HEK293 (cell line): ENCODE measurements around the gene KLC3.
A peak's percentile ranks its signal among the peaks of the same experiment; 100 is the strongest.

Experiments used
- FEZF1 ChIP-seq: fragments of 450-650 bp; formaldehyde crosslinking; IDR thresholded peaks from 2 replicates; pipeline ENCODE4 v1.5.1; 2016; ENCODE audit warnings: missing biosample characterization, missing genetic modification characterization
- GLIS1 ChIP-seq: fragments of 450-650 bp; formaldehyde crosslinking; IDR thresholded peaks from 2 replicates; pipeline ENCODE4 v1.5.1; 2016; ENCODE audit warnings: missing biosample characterization, missing genetic modification characterization
- HOXD13 ChIP-seq: sonication (generic); formaldehyde crosslinking; IDR thresholded peaks from 2 replicates; pipeline ENCODE4 v1.8.0; 2022; ENCODE audit warnings: missing genetic modification reagents, borderline replicate concordance
- KLF16 ChIP-seq: fragments of 450-650 bp; formaldehyde crosslinking; IDR thresholded peaks from 2 replicates; pipeline ENCODE4 v1.5.1; 2017; ENCODE audit warnings: missing biosample characterization, missing genetic modification characterization
- SP3 ChIP-seq: fragments of 450-650 bp; formaldehyde crosslinking; IDR thresholded peaks from 2 replicates; pipeline ENCODE4 v1.5.1; 2016; ENCODE audit warnings: missing biosample characterization, missing genetic modification characterization
- SP7 ChIP-seq: fragments of 450-650 bp; formaldehyde crosslinking; IDR thresholded peaks from 2 replicates; pipeline ENCODE4 v1.5.1; 2016; ENCODE audit warnings: missing biosample characterization, missing genetic modification characterization
- ZBTB1 ChIP-seq: fragments of 450-650 bp; formaldehyde crosslinking; IDR thresholded peaks from 2 replicates; pipeline ENCODE4 v1.5.1; 2016; ENCODE audit warnings: missing biosample characterization, missing genetic modification characterization
- ZBTB8A ChIP-seq: fragments of 450-650 bp; formaldehyde crosslinking; IDR thresholded peaks from 2 replicates; pipeline ENCODE4 v1.5.1; 2016; ENCODE audit warnings: missing biosample characterization, missing genetic modification characterization
- ZFP3 ChIP-seq: fragments of 450-650 bp; formaldehyde crosslinking; IDR thresholded peaks from 2 replicates; pipeline ENCODE4 v1.5.1; 2016; ENCODE audit warnings: low read depth, missing biosample characterization, missing genetic modification characterization
- ZNF16 ChIP-seq: fragments of 450-650 bp; formaldehyde crosslinking; IDR thresholded peaks from 2 replicates; pipeline ENCODE4 v1.5.1; 2016; ENCODE audit warnings: low read depth, missing biosample characterization, missing genetic modification characterization
- ZNF391 ChIP-seq: fragments of 450-650 bp; formaldehyde crosslinking; IDR thresholded peaks from 2 replicates; pipeline ENCODE4 v1.5.1; 2016; ENCODE audit warnings: low read depth, missing biosample characterization, missing genetic modification characterization, borderline replicate concordance
- ZNF423 ChIP-seq: fragments of 450-650 bp; formaldehyde crosslinking; IDR thresholded peaks from 2 replicates; pipeline ENCODE4 v1.5.1; 2016; ENCODE audit warnings: missing biosample characterization, missing genetic modification characterization
- ZNF521 ChIP-seq: fragments of 450-650 bp; formaldehyde crosslinking; IDR thresholded peaks from 2 replicates; pipeline ENCODE4 v1.5.1; 2017; ENCODE audit warnings: missing biosample characterization, mild to moderate bottlenecking, missing genetic modification characterization
- ZNF544 ChIP-seq: fragments of 450-650 bp; formaldehyde crosslinking; IDR thresholded peaks from 2 replicates; pipeline ENCODE4 v1.5.0; 2017; ENCODE audit warnings: missing biosample characterization, missing genetic modification characterization
- ZNF548 ChIP-seq: fragments of 450-650 bp; formaldehyde crosslinking; IDR thresholded peaks from 2 replicates; pipeline ENCODE4 v1.5.1; 2016; ENCODE audit warnings: missing biosample characterization, missing genetic modification characterization
- ZNF558 ChIP-seq: fragments of 450-650 bp; formaldehyde crosslinking; IDR thresholded peaks from 2 replicates; pipeline ENCODE4 v1.5.1; 2016; ENCODE audit warnings: missing biosample characterization, missing genetic modification characterization
- ZNF561 ChIP-seq: fragments of 450-650 bp; IDR thresholded peaks from 2 replicates; pipeline ENCODE4 v1.5.1; 2018; ENCODE audit warnings: missing biosample characterization, missing genetic modification characterization, borderline replicate concordance
- ZNF571 ChIP-seq: fragments of 450-650 bp; formaldehyde crosslinking; IDR thresholded peaks from 2 replicates; pipeline ENCODE4 v1.5.0; 2017; ENCODE audit warnings: missing biosample characterization, missing genetic modification characterization
- ZNF660 ChIP-seq: fragments of 450-650 bp; IDR thresholded peaks from 2 replicates; pipeline ENCODE4 v1.5.1; 2018; ENCODE audit warnings: missing biosample characterization, mild to moderate bottlenecking, missing genetic modification characterization
- ZSCAN16 ChIP-seq: fragments of 450-650 bp; formaldehyde crosslinking; IDR thresholded peaks from 2 replicates; pipeline ENCODE4 v1.5.1; 2016; ENCODE audit warnings: missing biosample characterization, missing genetic modification characterization
- TF ChIP-seq, protein P1 (sequence below): fragments of 450-650 bp; formaldehyde crosslinking; optimal IDR thresholded peaks from 2 replicates; pipeline ENCODE3; 2016; ENCODE audit warnings: missing biosample characterization, mild to moderate bottlenecking, missing genetic modification characterization
- TF ChIP-seq, protein P2 (sequence below): fragments of 450-650 bp; formaldehyde crosslinking; IDR thresholded peaks from 2 replicates; pipeline ENCODE4 v1.5.1; 2016; ENCODE audit warnings: missing biosample characterization, missing genetic modification characterization
- TF ChIP-seq, protein P3 (sequence below): fragments of 450-650 bp; formaldehyde crosslinking; IDR thresholded peaks from 2 replicates; pipeline ENCODE4 v1.5.1; 2016; ENCODE audit warnings: missing biosample characterization, missing genetic modification characterization, borderline replicate concordance
- TF ChIP-seq, protein P4 (sequence below): fragments of 450-650 bp; formaldehyde crosslinking; IDR thresholded peaks from 2 replicates; pipeline ENCODE4 v1.5.1; 2016; ENCODE audit warnings: missing biosample characterization, missing genetic modification characterization
- TF ChIP-seq, protein P5 (sequence below): fragments of 450-650 bp; formaldehyde crosslinking; IDR thresholded peaks from 2 replicates; pipeline ENCODE4 v1.5.1; 2017; ENCODE audit warnings: missing biosample characterization, missing genetic modification characterization
- TF ChIP-seq, protein P6 (sequence below): fragments of 450-650 bp; formaldehyde crosslinking; IDR thresholded peaks from 2 replicates; pipeline ENCODE4 v1.5.1; 2016; ENCODE audit warnings: missing biosample characterization, missing genetic modification characterization, borderline replicate concordance
- TF ChIP-seq, protein P7 (sequence below): fragments of 450-650 bp; formaldehyde crosslinking; IDR thresholded peaks from 2 replicates; pipeline ENCODE4 v1.5.1; 2016; ENCODE audit warnings: missing biosample characterization, missing genetic modification characterization

The KLC3 gene

DNA sequence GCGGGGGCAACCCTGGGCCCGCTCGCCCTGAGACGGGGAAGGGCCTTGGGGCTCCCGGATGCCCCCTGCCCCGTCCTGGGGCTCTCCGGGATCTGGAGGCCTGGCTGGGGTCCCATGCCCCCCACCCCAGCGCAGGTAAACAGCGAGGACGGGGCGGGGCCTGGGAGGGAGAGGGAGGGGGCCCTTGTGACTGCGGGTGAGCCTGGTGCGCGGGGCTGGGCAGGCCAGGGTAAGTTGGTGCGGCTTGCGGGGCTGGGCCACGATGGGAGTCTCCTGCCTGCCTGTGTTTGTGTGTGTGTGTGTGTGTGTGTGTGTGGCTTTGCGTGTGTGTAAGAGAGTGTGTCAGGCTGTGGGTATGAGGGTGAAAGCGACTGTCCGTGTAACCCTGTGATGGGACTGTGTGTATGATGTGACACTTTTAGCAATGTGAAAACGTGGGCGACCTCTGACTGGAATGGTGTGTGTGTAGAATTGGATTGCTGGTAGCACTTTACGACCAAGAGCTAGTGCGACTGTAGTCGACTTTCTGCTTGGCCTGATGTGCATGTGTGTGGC is 426 bp downstream of the KLC3 start (continued):
- TF ChIP-seq ZNF544 (tag by site-specific recombination) (no peak), ZNF558 (no peak), HOXD13 (no peak), FEZF1 (no peak), SP7 (tag by site-specific recombination) (peak; percentile 46), ZNF391 (tag by site-specific recombination) (0 out of 2 replicates have a peak, but pooled peaks have one; percentile 16), ZNF521 (tag by site-specific recombination) (no peak), ZNF16 (tag by site-specific recombination) (no peak), ZBTB8A (tag by site-specific recombination) (no peak), ZFP3 (no peak), KLF16 (no peak), ZNF660 (tag by site-specific recombination) (no peak), ZNF423 (tag by site-specific recombination) (no peak), SP3 (tag by site-specific recombination) (peak; percentile 51), ZNF561 (tag by site-specific recombination) (no peak; the same call in 1 of the 2 replicates), ZSCAN16 (tag by site-specific recombination) (no peak), ZNF571 (tag by site-specific recombination) (no peak), ZBTB1 (tag by site-specific recombination) (no peak), GLIS1 (tag by site-specific recombination) (peak; percentile 45; the same call in 1 of the 2 replicates), ZNF548 (tag by site-specific recombination) (no peak)
- TF ChIP-seq, protein P1, sequence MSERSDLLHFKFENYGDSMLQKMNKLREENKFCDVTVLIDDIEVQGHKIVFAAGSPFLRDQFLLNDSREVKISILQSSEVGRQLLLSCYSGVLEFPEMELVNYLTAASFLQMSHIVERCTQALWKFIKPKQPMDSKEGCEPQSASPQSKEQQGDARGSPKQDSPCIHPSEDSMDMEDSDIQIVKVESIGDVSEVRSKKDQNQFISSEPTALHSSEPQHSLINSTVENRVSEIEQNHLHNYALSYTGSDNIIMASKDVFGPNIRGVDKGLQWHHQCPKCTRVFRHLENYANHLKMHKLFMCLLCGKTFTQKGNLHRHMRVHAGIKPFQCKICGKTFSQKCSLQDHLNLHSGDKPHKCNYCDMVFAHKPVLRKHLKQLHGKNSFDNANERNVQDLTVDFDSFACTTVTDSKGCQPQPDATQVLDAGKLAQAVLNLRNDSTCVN (tag by site-specific recombination) = peak; percentile 52
- TF ChIP-seq, protein P2, sequence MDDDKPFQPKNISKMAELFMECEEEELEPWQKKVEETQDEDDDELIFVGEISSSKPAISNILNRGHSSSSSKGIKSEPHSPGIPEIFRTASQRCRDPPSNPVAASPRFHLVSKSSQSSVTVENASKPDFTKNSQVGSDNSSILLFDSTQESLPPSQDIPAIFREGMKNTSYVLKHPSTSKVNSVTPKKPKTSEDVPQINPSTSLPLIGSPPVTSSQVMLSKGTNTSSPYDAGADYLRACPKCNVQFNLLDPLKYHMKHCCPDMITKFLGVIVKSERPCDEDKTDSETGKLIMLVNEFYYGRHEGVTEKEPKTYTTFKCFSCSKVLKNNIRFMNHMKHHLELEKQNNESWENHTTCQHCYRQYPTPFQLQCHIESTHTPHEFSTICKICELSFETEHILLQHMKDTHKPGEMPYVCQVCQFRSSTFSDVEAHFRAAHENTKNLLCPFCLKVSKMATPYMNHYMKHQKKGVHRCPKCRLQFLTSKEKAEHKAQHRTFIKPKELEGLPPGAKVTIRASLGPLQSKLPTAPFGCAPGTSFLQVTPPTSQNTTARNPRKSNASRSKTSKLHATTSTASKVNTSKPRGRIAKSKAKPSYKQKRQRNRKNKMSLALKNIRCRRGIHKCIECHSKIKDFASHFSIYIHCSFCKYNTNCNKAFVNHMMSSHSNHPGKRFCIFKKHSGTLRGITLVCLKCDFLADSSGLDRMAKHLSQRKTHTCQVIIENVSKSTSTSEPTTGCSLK = no peak
- TF ChIP-seq, protein P3, sequence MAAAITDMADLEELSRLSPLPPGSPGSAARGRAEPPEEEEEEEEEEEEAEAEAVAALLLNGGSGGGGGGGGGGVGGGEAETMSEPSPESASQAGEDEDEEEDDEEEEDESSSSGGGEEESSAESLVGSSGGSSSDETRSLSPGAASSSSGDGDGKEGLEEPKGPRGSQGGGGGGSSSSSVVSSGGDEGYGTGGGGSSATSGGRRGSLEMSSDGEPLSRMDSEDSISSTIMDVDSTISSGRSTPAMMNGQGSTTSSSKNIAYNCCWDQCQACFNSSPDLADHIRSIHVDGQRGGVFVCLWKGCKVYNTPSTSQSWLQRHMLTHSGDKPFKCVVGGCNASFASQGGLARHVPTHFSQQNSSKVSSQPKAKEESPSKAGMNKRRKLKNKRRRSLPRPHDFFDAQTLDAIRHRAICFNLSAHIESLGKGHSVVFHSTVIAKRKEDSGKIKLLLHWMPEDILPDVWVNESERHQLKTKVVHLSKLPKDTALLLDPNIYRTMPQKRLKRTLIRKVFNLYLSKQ (tag by site-specific recombination) = no peak
- TF ChIP-seq, protein P4, sequence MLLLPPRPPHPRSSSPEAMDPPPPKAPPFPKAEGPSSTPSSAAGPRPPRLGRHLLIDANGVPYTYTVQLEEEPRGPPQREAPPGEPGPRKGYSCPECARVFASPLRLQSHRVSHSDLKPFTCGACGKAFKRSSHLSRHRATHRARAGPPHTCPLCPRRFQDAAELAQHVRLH (tag by site-specific recombination) = no peak
- TF ChIP-seq, protein P5, sequence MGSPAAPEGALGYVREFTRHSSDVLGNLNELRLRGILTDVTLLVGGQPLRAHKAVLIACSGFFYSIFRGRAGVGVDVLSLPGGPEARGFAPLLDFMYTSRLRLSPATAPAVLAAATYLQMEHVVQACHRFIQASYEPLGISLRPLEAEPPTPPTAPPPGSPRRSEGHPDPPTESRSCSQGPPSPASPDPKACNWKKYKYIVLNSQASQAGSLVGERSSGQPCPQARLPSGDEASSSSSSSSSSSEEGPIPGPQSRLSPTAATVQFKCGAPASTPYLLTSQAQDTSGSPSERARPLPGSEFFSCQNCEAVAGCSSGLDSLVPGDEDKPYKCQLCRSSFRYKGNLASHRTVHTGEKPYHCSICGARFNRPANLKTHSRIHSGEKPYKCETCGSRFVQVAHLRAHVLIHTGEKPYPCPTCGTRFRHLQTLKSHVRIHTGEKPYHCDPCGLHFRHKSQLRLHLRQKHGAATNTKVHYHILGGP (tag by site-specific recombination) = no peak
- TF ChIP-seq, protein P6, sequence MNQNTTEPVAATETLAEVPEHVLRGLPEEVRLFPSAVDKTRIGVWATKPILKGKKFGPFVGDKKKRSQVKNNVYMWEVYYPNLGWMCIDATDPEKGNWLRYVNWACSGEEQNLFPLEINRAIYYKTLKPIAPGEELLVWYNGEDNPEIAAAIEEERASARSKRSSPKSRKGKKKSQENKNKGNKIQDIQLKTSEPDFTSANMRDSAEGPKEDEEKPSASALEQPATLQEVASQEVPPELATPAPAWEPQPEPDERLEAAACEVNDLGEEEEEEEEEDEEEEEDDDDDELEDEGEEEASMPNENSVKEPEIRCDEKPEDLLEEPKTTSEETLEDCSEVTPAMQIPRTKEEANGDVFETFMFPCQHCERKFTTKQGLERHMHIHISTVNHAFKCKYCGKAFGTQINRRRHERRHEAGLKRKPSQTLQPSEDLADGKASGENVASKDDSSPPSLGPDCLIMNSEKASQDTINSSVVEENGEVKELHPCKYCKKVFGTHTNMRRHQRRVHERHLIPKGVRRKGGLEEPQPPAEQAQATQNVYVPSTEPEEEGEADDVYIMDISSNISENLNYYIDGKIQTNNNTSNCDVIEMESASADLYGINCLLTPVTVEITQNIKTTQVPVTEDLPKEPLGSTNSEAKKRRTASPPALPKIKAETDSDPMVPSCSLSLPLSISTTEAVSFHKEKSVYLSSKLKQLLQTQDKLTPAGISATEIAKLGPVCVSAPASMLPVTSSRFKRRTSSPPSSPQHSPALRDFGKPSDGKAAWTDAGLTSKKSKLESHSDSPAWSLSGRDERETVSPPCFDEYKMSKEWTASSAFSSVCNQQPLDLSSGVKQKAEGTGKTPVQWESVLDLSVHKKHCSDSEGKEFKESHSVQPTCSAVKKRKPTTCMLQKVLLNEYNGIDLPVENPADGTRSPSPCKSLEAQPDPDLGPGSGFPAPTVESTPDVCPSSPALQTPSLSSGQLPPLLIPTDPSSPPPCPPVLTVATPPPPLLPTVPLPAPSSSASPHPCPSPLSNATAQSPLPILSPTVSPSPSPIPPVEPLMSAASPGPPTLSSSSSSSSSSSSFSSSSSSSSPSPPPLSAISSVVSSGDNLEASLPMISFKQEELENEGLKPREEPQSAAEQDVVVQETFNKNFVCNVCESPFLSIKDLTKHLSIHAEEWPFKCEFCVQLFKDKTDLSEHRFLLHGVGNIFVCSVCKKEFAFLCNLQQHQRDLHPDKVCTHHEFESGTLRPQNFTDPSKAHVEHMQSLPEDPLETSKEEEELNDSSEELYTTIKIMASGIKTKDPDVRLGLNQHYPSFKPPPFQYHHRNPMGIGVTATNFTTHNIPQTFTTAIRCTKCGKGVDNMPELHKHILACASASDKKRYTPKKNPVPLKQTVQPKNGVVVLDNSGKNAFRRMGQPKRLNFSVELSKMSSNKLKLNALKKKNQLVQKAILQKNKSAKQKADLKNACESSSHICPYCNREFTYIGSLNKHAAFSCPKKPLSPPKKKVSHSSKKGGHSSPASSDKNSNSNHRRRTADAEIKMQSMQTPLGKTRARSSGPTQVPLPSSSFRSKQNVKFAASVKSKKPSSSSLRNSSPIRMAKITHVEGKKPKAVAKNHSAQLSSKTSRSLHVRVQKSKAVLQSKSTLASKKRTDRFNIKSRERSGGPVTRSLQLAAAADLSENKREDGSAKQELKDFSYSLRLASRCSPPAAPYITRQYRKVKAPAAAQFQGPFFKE = no peak
- TF ChIP-seq, protein P7, sequence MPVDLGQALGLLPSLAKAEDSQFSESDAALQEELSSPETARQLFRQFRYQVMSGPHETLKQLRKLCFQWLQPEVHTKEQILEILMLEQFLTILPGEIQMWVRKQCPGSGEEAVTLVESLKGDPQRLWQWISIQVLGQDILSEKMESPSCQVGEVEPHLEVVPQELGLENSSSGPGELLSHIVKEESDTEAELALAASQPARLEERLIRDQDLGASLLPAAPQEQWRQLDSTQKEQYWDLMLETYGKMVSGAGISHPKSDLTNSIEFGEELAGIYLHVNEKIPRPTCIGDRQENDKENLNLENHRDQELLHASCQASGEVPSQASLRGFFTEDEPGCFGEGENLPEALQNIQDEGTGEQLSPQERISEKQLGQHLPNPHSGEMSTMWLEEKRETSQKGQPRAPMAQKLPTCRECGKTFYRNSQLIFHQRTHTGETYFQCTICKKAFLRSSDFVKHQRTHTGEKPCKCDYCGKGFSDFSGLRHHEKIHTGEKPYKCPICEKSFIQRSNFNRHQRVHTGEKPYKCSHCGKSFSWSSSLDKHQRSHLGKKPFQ = no peak
